ENCODE data around the gene OR52R1. TPM values are rescaled to one million over a fixed set of nuclear protein-coding genes. Genes with fewer than 3 reads are reported as not detected.
"Not testable (repeated sequence)": the region's sequence is repeated elsewhere in the genome, so short reads cannot be mapped to it uniquely, and the experiment has no call there.

OR52R1 gene
- not detected in 2 replicates for total RNA-seq (2014; rRNA removed; shearing (Covaris generic))
- not detected in 2 replicates for polyA plus RNA-seq (2015; cell fraction: cytosol; rRNA removed)
- polyA plus RNA-seq (2015; cell fraction: nucleus; rRNA removed): not detected in 2 replicates

GRCh38 chr11:4804280-4804679 is at the start of gene OR52R1:
Gene OR52R1 (minus strand): TSS chr11:4804380. CDS start chr11:4804380, 0 bp downstream.
- in situ Hi-C loops (cut with HindIII; ENCODE audit: low pct_unique_long_range_greater_than_20kb, low sequenced_read_pairs): no loop called here

DNA sequence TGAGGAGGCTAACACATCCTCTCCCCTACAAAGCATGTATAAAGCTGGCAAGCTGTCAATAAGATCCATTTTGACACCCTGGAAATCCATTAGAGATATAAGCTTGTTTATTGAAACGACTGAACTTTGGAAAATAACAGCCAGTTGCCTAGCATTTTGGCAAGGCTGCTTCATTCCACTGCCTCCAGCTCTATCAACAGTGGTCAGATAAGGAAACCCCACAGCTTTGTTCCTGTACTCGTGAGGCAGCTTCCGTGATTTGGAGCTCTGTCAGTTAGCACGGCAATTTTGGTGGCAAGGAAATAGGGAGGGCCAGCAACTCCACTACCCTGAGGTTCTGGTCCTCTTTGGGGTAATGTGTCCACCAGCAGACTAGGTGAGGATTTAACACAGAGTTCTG is 46.9 kb upstream of the OR52R1 start:
- in situ Hi-C loops (cut with HindIII; ENCODE audit: low pct_unique_long_range_greater_than_20kb, low sequenced_read_pairs): no loop called here
- no peak for DNase-seq (ENCODE audit: low read depth, low spot score)

More at GRCh38 chr11:4804280-4804679, at the start of gene OR52R1:
- DNase-seq (ENCODE audit: low read depth, low spot score): no peak

DNA sequence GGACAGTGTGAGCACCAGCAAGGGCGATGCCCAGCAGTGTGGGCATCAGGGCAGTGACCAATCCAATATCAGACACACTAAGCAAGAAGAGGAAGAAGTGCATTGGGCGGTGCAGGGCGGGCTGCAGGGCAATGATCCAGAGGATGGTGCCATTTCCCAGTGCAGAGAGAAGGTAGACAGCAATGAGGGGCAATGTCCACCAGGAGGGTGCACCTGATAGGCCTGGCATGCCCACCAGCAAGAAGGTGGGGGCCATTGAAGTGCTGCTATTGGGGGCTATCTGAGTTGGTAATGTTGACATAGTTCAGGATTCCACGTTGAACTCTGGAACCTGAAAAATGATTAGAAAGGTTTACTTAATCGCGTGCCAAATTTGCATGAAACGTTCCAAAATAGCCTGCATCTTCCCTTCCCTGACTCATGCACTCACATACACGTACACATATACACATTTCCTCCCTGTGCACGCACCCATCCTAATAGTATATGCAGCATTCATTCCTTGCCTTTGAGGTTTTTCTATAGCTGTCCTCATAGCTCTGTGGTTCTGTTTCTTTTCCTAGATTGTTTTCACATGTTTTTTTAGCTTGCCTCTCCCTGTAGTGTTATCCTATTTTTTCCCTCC is 44.8 kb upstream of the OR52R1 start, which contains the start of gene OR51S1:
OR51S1 (minus strand) TSS at position 301 of the 625 bp plus-strand sequence; CDS start at position 301, 0 bp downstream.
- DNase-seq (ENCODE audit: low read depth, low spot score): no peak
- in situ Hi-C loops (cut with HindIII; ENCODE audit: low pct_unique_long_range_greater_than_20kb, low sequenced_read_pairs): no loop called here

- no peak for DNase-seq (ENCODE audit: low read depth, low spot score)
- in situ Hi-C loops (cut with HindIII; ENCODE audit: low pct_unique_long_range_greater_than_20kb, low sequenced_read_pairs): no loop called here
Observed at GRCh38 chr11:4839851-4840549, 35.8 kb upstream of the OR52R1 start.

DNA sequence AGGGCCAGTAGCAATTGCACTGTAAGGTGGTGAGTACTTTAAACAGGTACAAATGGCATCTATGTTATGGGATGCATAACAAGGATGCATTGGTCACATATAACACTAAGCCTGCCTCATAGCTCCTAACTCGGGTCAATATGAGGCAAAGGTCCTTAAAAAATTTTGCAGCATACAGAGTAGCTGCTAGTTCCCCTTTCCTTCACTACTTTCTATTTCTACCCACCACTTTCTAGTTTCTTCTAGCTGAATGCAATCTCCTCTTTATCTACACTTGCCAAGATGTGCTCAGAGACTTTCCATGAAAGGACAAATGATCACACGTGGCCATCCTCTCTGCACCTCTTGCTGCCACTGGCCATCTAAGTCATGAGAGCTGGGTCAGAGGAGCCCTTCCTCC is 26.7 kb upstream of the OR52R1 start:
- no peak for DNase-seq (ENCODE audit: low read depth, low spot score)
- in situ Hi-C loops (cut with HindIII; ENCODE audit: low pct_unique_long_range_greater_than_20kb, low sequenced_read_pairs): no loop called here

DNA sequence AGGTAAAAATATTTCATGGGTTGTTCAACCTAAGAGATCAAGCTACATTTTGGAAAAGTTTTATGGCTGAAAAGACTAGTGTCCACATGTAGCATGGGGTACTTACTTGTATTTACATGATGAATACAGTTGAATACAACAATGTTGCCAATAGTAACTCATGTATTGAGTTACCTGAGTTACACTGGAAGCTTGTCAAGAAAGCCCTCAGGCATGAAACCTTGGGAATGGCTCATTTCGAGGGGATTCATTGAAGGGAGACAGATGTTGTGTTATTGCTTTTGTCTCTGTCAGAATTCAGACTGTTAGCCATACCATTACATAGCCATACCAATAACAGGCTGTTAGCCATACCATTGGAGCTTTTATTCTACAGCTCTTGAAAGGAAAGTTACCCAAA is 26.2 kb upstream of the OR52R1 start:
- no peak for DNase-seq (ENCODE audit: low read depth, low spot score)
- in situ Hi-C loops (cut with HindIII; ENCODE audit: low pct_unique_long_range_greater_than_20kb, low sequenced_read_pairs): no loop called here

- peak; percentile 33 for DNase-seq (ENCODE audit: low read depth, low spot score)
- in situ Hi-C loops (cut with HindIII; ENCODE audit: low pct_unique_long_range_greater_than_20kb, low sequenced_read_pairs): no loop called here
Observed at GRCh38 chr11:4826425-4826824, 22.2 kb upstream of the OR52R1 start.

DNA sequence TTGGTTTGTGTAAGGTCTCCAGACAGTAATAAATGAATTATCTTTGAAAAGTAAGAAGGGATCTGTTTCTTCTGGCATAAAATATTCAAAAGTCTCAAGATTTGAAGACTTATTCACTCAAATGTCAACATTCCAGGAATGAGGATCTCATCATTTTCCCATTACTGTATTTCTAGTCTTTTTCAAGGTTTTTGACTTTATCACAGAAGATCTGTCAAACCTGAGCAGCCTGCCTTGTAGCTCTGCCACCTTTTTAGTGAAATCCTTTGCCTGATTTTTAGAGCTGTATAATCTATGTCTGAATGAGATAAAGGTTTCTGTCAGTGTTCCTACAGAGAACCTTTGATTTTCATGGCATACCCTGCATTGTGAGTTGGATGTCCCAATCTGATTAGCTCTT is 21.0 kb upstream of the OR52R1 start:
- in situ Hi-C loops (cut with HindIII; ENCODE audit: low pct_unique_long_range_greater_than_20kb, low sequenced_read_pairs): no loop called here
- no peak for DNase-seq (ENCODE audit: low read depth, low spot score)

GRCh38 chr11:4821021-4821420 is 16.8 kb upstream of the OR52R1 start, which contains the start of gene OR51F2:
Gene OR51F2 (plus strand): TSS chr11:4821321. CDS start chr11:4821422, 101 bp downstream.
- in situ Hi-C loops (cut with HindIII; ENCODE audit: low pct_unique_long_range_greater_than_20kb, low sequenced_read_pairs): no loop called here
- no peak for DNase-seq (ENCODE audit: low read depth, low spot score)

DNA sequence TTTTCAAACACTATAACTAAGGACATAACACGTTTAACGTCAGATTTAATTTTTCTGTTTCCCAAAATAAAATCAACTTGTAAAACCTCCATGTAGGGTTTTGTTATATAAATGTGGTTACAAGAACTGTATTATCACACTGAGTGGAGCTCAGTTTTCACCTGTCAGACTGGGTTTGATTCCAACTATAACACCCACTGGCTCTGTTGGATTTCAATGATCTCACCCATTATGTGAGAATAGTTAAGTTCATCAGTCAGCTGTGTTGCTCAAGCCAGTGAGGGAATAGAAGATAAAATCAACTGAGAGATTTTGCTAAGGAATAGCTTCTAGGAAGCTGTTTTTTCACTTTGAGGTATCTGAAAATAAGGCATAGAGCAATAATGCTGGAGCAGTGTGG is 5.1 kb upstream of the OR52R1 start:
- in situ Hi-C loops (cut with HindIII; ENCODE audit: low pct_unique_long_range_greater_than_20kb, low sequenced_read_pairs): no loop called here
- DNase-seq (ENCODE audit: low read depth, low spot score): no peak

DNA sequence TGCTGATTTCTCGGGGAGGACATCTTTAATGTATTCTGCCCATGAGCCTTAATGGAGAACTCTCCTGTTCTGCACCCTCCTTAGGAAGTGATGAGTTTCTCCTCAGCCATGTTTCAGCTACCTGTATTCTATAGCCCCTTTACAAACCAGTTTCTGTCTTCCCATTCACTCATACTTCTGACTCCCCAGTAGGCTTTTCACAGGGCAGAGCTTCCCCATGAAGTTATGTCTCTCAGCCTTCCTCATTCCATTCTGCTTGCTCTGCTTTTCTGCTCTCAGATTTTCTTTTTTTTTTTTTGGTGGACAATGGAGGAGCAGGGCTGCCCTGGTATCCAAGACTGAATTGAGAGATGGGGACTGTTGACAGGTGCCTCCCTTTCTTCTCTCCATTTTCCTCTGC is 4.3 kb upstream of the OR52R1 start:
- in situ Hi-C loops (cut with HindIII; ENCODE audit: low pct_unique_long_range_greater_than_20kb, low sequenced_read_pairs): no loop called here
- no peak for DNase-seq (ENCODE audit: low read depth, low spot score)

- DNase-seq (ENCODE audit: low read depth, low spot score); in situ Hi-C loops (cut with HindIII; ENCODE audit: low pct_unique_long_range_greater_than_20kb, low sequenced_read_pairs): not testable (repeated sequence)
Observed at GRCh38 chr11:4801316-4801715, 2.9 kb downstream of the OR52R1 start.

GRCh38 chr11:4798427-4799183 is 5.6 kb downstream of the OR52R1 start:
- DNase-seq (ENCODE audit: low read depth, low spot score): no peak
- in situ Hi-C loops (cut with HindIII; ENCODE audit: low pct_unique_long_range_greater_than_20kb, low sequenced_read_pairs): no loop called here

DNA sequence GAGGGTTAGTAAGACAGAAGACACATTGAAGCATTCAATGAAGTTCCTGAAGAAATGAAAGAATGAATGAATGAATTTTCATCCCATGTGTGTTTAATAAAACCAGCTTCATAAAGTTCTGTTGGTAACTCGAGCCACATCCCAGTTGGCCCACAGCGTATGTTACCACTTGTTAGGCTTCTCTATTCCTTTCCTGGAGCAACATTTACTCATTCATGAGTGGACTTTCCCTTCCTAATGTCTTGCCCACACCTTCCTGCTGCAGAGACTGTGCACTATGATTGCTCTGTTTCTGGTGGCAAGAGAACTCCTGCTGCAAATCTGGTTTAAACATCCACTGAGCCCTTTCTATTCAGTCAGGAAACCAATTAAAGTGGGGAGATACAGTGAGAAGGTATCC is 7.0 kb downstream of the OR52R1 start:
- DNase-seq (ENCODE audit: low read depth, low spot score): no peak
- in situ Hi-C loops (cut with HindIII; ENCODE audit: low pct_unique_long_range_greater_than_20kb, low sequenced_read_pairs): no loop called here

DNA sequence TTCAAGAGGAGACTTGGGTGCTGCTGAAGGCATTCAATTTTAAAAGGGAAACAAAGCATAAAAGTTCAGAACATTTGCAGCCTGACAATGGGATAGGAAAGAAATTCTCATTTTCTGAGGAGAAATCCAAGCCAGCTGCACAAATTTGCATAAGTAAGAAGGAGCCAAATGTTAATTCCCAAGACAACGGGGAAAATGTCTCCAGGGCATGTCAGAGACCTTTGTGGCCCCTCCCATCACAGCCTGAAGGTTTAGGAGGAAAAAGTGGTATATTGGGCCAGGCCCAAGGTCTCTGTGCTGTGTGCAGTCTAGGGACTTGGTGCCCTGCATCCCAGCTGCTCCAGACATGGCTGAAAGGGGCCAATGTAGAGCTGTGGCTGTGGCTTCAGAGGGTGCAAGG is 21.7 kb downstream of the OR52R1 start:
- DNase-seq (ENCODE audit: low read depth, low spot score): no peak
- in situ Hi-C loops (cut with HindIII; ENCODE audit: low pct_unique_long_range_greater_than_20kb, low sequenced_read_pairs): no loop called here

DNA sequence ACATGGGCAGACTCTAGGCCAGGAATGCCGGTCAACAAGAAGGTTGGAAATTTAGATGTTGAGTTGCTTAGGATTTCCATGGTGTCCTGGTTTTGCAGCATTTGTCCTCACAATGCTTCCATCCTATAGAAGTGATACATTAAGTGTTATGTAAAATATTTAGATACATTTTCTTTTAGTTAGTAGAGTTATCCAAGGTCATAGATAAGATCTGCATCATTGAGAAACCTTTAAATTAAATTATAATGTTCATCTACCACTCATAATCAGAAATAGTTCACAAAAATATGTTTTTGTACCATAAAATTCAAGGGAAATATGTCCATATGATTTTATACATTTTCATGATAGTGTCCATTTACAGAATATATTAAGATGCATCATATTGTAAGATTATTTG is 34.3 kb downstream of the OR52R1 start, which contains the start of gene OR51F1:
OR51F1 (minus strand) TSS at position 101 of the 400 bp plus-strand sequence; CDS start at position 101, 0 bp downstream.
- in situ Hi-C loops (cut with HindIII; ENCODE audit: low pct_unique_long_range_greater_than_20kb, low sequenced_read_pairs): no loop called here
- DNase-seq (ENCODE audit: low read depth, low spot score): no peak

- in situ Hi-C loops (cut with HindIII; ENCODE audit: low pct_unique_long_range_greater_than_20kb, low sequenced_read_pairs): no loop called here
- no peak for DNase-seq (ENCODE audit: low read depth, low spot score)
Observed at GRCh38 chr11:4768094-4768493, 36.1 kb downstream of the OR52R1 start.

GRCh38 chr11:4766420-4767043 is 37.6 kb downstream of the OR52R1 start:
- in situ Hi-C loops (cut with HindIII; ENCODE audit: low pct_unique_long_range_greater_than_20kb, low sequenced_read_pairs): no loop called here
- DNase-seq (ENCODE audit: low read depth, low spot score): no peak
